ENCODE measurements around the gene TPPP.
"Not testable (repeated sequence)": the region's sequence is repeated elsewhere in the genome, so short reads cannot be mapped to it uniquely, and the experiment has no call there.

TPPP gene

GRCh38 chr5:693271-694041, at the start of gene TPPP:
TSS of gene TPPP (minus strand) at chr5:693352. CDS start at chr5:678060, 15,292 bp downstream.
- peak; percentile 78 to 100 (median 93) for DNase-seq
- intact Hi-C loops (cut with DNase I), result loop anchor here (2.0 kb wide), 1 partner anchor 91 kb away; the partner anchor contains the start of gene ZDHHC11B

DNA sequence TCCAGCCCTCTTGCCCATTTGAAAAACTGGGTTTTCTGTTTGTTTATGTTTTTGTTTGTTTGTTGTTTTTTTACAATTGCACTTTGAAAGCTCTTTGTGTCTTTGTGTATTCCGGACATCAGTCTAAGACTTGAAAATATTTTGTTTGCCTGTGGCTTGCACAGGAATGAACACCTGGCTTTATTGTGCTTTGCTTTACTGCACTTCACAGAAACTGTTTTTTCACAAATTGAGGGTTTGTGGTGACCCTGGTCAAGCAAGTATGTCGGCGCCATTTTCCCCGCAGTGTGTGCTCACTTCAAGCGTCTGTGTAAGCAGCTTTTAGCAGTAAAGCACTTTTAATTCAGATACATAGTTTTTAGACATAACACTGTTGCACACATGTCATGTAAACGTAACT, 49.1 kb upstream of the TPPP start:
- DNase-seq, result peak in 1 of 10 donors; percentile 11
- intact Hi-C loops (cut with DNase I), result not testable (repeated sequence)

- intact Hi-C loops (cut with DNase I); DNase-seq: not testable (repeated sequence)
Measured at GRCh38 chr5:734145-734544, 41.0 kb upstream of the TPPP start.

DNA sequence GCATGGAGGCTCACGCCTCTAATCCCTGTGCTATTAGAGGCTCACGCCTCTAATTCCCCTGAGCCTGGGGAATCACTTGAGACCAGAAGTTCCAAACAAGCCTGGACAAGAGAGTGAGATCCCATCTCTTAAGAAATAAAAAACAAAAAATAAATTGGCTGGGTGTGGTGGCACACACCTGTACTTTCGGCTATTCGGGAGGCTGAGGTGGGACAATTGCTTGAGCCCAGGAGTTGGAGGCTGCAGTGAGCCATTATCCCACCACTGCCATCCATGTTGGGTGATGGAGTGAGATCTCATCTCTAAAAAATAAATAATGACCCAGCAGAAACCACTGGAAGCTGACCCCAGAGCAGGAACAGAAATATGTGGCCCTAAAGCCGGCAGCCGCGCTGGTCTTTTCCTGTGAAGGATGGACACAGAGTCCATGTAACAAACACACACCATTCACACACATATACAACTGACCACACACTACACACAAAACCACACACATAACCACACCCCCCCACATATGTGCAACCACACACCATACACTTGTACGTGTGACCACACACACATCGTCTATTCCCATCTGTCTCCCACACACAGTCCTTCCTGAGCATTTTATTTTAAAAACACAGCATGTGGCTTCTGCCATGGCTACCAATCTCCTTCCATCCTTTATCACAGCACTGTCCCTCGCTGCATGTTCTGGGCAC, 39.8 kb upstream of the TPPP start:
- DNase-seq, result peak in 1 of 10 donors; percentile 22
- intact Hi-C loops (cut with DNase I), result not testable (repeated sequence)

DNA sequence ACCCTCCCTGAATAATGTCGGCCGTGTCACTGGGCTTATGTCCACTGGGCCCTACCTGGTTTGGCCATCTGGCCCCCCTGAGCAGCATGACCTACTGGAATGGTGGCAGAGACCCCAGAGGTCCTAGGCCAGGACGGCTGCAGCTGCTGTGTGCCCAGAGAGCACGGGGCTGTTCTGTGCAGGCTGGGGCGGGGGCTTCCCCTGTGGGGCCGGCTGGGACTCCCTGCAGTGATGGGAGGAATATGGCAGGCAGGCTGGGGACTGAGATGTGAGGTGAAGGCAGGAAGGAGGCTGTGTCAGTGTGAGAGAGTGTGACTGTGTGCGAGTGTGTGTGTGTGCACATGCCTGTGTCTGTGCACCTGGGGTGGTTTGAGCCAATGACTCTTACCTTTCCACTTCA, 36.1 kb upstream of the TPPP start:
- intact Hi-C loops (cut with DNase I); DNase-seq: not testable (repeated sequence)

- DNase-seq; intact Hi-C loops (cut with DNase I): not testable (repeated sequence)
Measured at GRCh38 chr5:727087-727486, 33.9 kb upstream of the TPPP start.

DNA sequence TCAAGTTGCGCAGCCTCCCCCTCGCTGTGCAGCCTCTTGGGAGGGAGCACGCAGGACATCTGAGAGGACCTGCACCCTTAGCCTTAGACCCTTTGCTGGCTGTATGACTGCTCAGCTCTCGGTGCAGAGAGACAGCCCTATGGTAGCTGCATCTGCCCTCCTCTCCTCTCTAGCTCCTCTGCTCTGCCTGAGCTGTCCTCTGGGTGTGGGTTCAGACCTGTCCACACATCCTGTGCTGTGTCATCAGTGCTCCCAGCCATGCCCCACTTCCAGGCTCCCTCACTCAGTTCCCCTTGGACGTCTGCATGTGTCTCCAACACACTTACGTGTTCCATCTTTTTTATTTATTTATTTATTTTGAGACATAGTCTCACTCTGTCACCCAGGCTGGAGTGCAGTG, 30.7 kb upstream of the TPPP start:
- intact Hi-C loops (cut with DNase I), result not testable (repeated sequence)

DNA sequence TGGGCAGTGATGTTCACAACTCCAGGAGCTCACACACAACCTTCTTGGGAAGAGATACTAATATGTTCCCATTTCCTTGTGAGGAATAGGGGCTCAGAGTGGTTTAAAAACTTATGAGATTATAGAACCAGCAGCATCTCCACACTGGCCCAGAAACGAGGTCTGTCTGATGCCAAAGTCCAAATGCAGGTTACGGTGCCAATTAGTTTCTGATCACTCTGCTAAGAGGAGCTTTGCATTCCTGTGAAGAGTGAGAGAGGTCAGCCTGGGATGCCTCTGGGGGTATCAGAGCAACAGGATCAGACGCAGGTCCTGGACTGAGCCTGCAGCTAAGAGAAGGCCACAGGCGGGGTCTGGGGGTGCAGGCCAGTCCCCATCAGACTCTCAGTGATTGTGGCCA, 30.2 kb upstream of the TPPP start:
- DNase-seq; intact Hi-C loops (cut with DNase I): not testable (repeated sequence)

More for the DNA sequence above, 30.7 kb upstream of the TPPP start:
- DNase-seq, result not testable (repeated sequence)

DNA sequence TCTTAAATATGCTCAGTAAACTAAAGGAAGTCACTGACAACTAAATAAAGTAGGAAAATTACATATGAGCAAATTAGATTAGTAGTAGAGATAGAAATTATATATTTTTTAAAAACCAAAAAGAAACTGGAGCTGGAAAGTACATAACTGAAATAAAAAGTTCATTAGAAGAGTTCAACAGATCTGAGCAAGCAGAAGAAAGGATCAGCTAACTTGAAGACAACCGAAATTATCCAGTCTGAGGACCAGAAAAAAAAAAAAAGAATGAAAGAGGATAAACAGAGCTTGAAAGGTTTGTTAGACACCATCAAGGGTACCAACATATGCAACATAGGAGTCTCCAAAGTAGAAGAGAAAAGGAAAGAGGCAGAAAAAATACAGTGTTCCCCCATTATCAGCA, 26.2 kb upstream of the TPPP start:
- DNase-seq; intact Hi-C loops (cut with DNase I): not testable (repeated sequence)

GRCh38 chr5:717143-717542, 24.0 kb upstream of the TPPP start:
- peak in 1 of 10 donors; percentile 37 for DNase-seq
- intact Hi-C loops (cut with DNase I), result no loop called here

GRCh38 chr5:716740-717139, 23.6 kb upstream of the TPPP start:
- intact Hi-C loops (cut with DNase I); DNase-seq: not testable (repeated sequence)

DNA sequence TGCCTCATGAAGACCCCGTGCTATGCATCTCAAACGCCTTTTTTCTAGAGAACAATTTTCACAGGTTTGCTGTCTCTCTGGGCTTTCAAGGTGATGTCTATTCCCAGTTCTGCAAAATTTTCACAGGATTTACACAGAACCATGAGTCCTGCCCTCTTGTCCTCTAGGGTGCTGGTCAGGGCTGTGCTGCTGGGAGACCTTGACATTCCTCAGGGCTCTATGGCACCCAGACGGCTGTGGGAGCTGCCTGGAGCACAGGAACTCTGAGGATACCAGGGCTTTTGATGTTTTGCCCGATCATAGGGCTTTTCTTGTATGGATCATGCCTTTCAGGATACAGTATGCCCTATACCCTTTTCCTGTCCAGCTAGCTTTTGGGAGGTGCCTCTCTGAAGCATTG, 22.5 kb upstream of the TPPP start:
- DNase-seq; intact Hi-C loops (cut with DNase I): not testable (repeated sequence)

DNA sequence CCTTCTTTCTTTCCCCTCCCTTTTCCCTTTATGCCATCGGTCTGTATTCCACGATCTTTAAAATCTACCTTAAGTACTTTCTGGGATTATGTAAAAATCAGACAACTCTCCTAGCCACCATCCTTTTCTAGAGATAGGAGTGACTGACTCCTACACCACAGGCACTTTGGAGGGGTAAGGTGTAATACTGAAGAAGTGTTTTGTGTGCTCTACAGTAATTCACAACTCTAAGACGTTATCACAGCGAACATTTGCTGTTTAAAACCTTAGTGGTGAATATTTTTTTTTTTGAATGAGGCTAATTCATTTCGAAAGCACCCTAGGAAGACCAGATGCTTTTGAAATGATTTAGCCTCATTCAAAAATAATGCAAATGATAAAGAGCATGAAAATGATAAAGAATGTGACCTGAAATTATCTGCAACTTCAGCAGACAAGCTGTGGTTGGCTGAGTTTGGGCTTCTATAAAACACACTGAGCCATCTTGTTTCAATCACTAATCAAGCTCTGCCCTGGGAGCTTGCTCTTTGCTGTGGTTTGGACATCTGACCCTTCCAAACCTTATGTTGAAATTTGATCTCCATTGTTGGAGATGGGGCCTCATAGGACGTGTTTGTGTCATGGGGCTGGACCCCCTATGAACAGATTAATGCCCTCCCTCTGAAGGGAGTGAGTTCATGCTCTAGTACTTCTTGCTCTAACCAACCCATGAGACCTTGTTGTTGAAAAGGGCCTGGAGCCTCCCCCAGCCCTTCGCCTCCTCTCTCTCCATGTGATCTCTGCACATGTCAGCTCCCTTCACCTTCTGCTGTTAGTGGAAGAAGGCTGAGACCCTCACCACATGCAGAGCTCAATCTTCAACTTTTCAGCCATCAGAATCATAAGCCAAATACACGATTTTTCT, 21.3 kb upstream of the TPPP start:
- intact Hi-C loops (cut with DNase I); DNase-seq: not testable (repeated sequence)

DNA sequence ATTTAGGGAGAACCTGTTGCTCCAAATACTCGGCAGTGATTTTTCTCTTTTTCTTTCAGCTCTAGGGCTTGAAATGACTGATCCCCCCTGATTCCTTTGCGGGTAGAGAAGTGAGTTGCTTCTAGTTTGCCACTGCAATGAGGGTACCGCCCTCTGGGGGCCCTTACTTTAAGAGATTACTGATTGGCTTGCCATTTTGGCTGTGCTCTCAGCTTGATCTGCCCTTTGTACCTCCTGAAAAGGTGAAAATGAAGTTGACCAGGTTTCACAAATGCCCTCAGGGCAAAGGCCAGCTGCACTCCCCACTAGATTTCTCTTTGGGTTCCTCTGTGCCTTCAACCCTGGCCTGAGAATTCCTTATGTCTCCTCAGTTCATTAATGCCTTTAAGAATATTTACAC, 20.5 kb upstream of the TPPP start:
- intact Hi-C loops (cut with DNase I); DNase-seq: not testable (repeated sequence)

DNA sequence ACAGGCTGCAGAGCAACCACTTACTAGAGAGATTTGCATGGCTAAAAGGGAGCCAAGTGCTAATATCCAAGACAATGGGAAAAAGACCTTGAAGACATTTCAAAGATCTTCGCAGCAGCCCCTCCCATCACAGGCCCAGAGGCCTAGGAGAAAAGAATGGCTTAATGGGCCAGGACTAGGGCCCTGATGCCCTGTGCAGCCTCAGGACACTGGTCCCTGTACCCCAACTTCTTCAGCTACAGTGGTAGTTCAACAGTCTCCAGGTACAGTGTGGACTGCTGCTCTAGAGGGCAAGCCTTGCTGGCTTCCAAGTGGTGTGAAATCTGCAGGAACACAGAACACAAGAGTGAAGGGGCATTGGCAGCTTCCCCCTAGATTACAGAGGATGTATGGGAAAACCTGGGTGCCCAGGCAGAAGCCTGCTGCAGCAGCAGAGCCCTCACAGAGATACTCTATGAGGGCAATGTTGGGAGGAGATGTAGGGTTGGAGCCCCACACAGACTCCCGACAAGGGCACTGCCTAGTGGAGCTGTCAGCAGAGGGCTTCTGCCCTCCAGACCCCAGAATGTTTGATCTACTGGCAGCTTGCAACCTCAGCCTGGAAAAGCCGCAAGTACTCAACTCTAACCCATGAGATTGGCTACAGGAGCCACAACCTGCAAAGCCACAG, 15.8 kb upstream of the TPPP start:
- intact Hi-C loops (cut with DNase I); DNase-seq: not testable (repeated sequence)

- intact Hi-C loops (cut with DNase I); DNase-seq: not testable (repeated sequence)
Measured at GRCh38 chr5:708374-708773, 15.2 kb upstream of the TPPP start.

- intact Hi-C loops (cut with DNase I), result not testable (repeated sequence)
Measured at GRCh38 chr5:706127-706526, 13.0 kb upstream of the TPPP start.

GRCh38 chr5:696753-697702, 3.9 kb upstream of the TPPP start:
- DNase-seq, result peak in 3 of 10 donors; percentile 33 to 80 (median 67)
- intact Hi-C loops (cut with DNase I), result not testable (repeated sequence)

More at GRCh38 chr5:706127-706526, 13.0 kb upstream of the TPPP start:
- not testable (repeated sequence) for DNase-seq

GRCh38 chr5:696191-696590, 3.0 kb upstream of the TPPP start:
- DNase-seq; intact Hi-C loops (cut with DNase I): not testable (repeated sequence)
